ENCODE measurements around the gene NFIX. TPM values are rescaled to one million over a fixed set of nuclear protein-coding genes. Genes with fewer than 3 reads are reported as not detected.

NFIX gene
- total RNA-seq, 2 experiments from 2014 or later: 4.7 to 5.0 TPM

- no peak overlapping the region for H3K27ac Mint-ChIP-seq
- H3K27me3 Mint-ChIP-seq: peaks cover 5% of the 10 kb centered on the region
- CTCF ChIA-PET: interaction anchor here (0.8 to 4.7 kb wide), 6 partner anchors 22 to 90 kb away, joined by 3 to 21 read pairs (median 5); no protein-coding TSS in a partner anchor
Measured at GRCh38 chr19:13004273-13004672, 9.0 kb downstream of the NFIX start.

GRCh38 chr19:13005253-13005652 is 10.0 kb downstream of the NFIX start:
- no peak for DNase-seq
- H3K4me1 Mint-ChIP-seq (ENCODE audit: low read depth): no peaks in the 10 kb centered on the region
- H3K36me3 Mint-ChIP-seq (ENCODE audit: low read depth): no peaks in the 10 kb centered on the region
- TF ChIP-seq CTCF (IDR thresholded peaks at IDR 0.05): no peak
- no peak overlapping the region for H3K4me3 Mint-ChIP-seq
- ChIA-PET CTCF (interaction anchor here (1.0 to 4.7 kb wide), 8 partner anchors 20 to 89 kb away, joined by 3 to 21 read pairs (median 8); no protein-coding TSS in a partner anchor), POLR2A (interaction anchor here (1.5 kb wide), 1 partner anchor 11 kb away, joined by 5 read pairs; no protein-coding TSS in a partner anchor)
- H3K9me3 Mint-ChIP-seq: no peaks in the 10 kb centered on the region
- H3K27ac Mint-ChIP-seq: no peak overlapping the region
- no peak for ATAC-seq
- intact Hi-C loops (cut with micrococcal nuclease): no loop called here
- peaks cover 8% of the 10 kb centered on the region for H3K27me3 Mint-ChIP-seq

More at GRCh38 chr19:13004273-13004672, 9.0 kb downstream of the NFIX start:
- intact Hi-C loops (cut with micrococcal nuclease): no loop called here
- ATAC-seq (no peak), DNase-seq (no peak)
- Mint-ChIP-seq H3K9me3 (no peaks in the 10 kb centered on the region), H3K4me3 (no peak overlapping the region), H3K36me3 (ENCODE audit: low read depth) (no peaks in the 10 kb centered on the region), H3K4me1 (ENCODE audit: low read depth) (no peaks in the 10 kb centered on the region)
- no peak for TF ChIP-seq CTCF (IDR thresholded peaks at IDR 0.05)
- POLR2A ChIA-PET: interaction anchor here (1.5 kb wide), 1 partner anchor 10 kb away, joined by 5 read pairs; no protein-coding TSS in a partner anchor

GRCh38 chr19:13005861-13006370 is 10.6 kb downstream of the NFIX start:
- POLR2A ChIA-PET: interaction anchor here (0.6 to 1.5 kb wide), 2 partner anchors 12 to 36 kb away, joined by 3 to 5 read pairs; no protein-coding TSS in a partner anchor
- CTCF ChIA-PET: interaction anchor here (1.0 to 4.7 kb wide), 9 partner anchors 20 to 88 kb away, joined by 3 to 21 read pairs (median 7); no protein-coding TSS in a partner anchor
- Mint-ChIP-seq H3K27ac (no peak overlapping the region), H3K4me1 (ENCODE audit: low read depth) (no peaks in the 10 kb centered on the region), H3K9me3 (no peaks in the 10 kb centered on the region), H3K4me3 (no peak overlapping the region), H3K27me3 (peaks cover 14% of the 10 kb centered on the region), H3K36me3 (ENCODE audit: low read depth) (no peaks in the 10 kb centered on the region)
- intact Hi-C loops (cut with micrococcal nuclease): no loop called here
- DNase-seq (no peak), ATAC-seq (no peak)
- no peak for TF ChIP-seq CTCF (IDR thresholded peaks at IDR 0.05)

- no peak for TF ChIP-seq CTCF (IDR thresholded peaks at IDR 0.05)
- no peaks in the 10 kb centered on the region for H3K36me3 Mint-ChIP-seq (ENCODE audit: low read depth)
- CTCF ChIA-PET: interaction anchor here (1.6 to 4.7 kb wide), 8 partner anchors 21 to 87 kb away, joined by 3 to 21 read pairs (median 8); no protein-coding TSS in a partner anchor
Measured at GRCh38 chr19:13006431-13007281, 11.4 kb downstream of the NFIX start.

More at GRCh38 chr19:13006431-13007281, 11.4 kb downstream of the NFIX start:
- no peak overlapping the region for H3K27ac Mint-ChIP-seq
- H3K9me3 Mint-ChIP-seq: no peaks in the 10 kb centered on the region
- ATAC-seq: no peak
- H3K4me3 Mint-ChIP-seq: no peak overlapping the region
- peaks cover 21% of the 10 kb centered on the region for H3K27me3 Mint-ChIP-seq
- intact Hi-C loops (cut with micrococcal nuclease): no loop called here
- POLR2A ChIA-PET: interaction anchor here (0.6 kb wide), 1 partner anchor 36 kb away, joined by 3 read pairs; no protein-coding TSS in a partner anchor
- H3K4me1 Mint-ChIP-seq (ENCODE audit: low read depth): peaks cover 2% of the 10 kb centered on the region
- no peak for DNase-seq
